ENCODE data around the gene MPC1.

Gene MPC1

DNA sequence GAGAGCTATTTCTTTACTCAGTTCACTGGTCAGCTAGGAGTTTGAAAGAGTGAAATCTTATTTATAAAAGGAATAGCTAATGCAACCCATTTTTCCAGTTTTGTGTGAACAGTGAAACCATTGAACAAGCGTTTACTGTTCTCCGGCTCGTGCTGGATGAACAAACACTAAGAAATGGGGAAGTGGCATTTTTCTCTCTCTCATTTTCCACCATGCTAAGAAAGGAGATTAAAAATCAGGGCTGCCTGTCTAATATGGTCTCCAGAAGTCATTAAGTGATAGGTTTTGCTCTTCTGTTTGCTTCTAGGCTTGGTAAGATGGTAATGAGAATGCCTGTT, 39.6 kb downstream of the MPC1 start:
- peak; percentile 64 for DNase-seq

DNA sequence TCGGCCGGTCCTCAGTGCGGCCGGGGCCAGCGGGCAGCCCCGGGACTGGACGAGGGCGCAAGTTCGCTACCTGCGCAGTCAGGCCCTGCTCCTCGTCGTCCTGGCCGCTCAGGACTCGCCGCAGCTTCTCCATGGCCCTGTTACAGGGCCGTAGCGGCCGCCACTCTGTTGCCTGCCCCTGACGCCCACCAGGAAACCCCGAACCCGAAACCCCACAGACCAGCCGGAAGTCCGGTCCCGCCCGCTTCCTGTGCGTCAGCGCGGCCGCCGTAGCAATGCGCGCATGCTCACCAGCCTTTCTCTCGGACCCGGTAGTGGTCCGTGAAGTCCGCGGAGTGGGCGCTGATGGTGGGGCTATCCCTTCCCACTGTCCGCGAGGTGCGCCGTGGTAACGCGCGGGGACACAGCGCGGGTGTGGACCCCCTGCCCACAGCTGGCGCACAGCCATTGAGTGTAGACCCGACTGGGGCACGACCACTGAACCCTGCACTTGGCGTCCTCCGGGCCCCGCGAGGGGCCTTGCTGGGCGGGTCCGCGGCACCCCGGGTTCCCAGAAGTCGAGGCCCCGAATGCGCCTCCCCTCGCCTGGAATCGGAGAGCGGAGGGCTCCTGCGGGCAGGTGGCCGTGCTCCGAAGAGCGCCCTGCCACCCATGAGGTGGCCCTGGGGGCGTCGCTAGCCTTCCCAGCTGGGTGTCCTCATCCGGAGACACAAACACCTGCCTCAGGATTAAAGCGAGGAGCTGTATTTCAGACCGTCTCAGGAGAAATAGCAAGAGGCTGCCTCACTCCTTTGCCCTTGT, 40.2 kb downstream of the MPC1 start, which contains the start of gene SFT2D1:
SFT2D1 (minus strand) TSS at position 197 of the 801 bp plus-strand sequence; CDS start at position 133, 64 bp downstream.
- DNase-seq = peak; percentile 80

DNA sequence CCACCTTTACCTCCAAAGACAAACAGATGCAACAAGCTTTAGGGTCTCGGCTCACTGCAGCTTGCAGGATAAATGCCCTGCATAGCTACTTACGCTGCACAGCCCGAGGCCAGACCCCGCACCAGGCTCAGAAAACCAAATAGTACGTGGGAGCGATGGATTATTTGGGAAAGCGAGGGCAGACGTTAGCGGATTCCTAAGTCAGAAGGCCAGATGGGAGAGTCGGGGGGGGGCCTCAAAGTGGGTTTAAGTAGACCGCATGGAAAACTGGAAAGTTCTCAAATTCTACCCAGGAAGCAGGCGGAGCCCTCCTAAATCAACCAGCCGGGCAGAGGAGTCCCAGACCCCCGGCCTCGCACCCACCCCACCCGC, 40.8 kb downstream of the MPC1 start:
- DNase-seq = no peak

DNA sequence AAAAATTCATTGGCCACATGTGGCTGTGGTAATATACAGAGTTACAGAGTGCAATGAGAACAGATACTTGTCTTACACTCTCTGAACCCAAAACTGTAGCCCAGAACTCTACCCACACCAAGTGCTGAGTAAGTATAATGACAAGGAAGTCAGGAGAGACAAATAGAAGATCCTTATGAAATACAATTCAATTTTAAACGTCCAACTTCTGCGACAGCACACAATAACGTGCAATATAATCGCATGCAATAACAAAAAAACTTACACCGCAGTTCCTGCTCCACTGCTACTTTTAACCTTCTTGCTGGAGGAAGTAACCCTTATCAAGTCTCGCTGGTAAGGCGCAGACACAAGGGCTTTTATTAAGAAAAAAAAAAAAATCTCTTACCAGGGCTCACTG, 41.3 kb downstream of the MPC1 start:
- DNase-seq = peak; percentile 46

DNA sequence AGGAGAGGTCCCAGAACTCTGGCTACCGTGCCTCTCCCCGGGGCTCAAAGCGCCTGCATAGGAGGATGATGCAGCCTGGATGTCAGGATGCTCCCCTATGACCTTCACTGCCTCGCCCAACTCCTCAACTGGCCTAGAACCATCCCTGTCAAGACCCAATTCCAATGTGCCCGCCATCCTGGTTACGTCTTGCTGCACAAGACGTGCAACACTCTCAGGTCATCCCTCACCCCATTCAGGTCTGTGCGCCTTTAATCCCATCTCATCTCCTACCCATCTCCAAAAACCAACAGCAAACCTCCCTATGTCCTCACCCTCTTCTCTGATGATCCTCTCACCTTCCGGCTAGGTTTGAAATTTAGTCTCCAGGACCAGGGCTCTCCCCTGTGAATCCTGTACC, 43.9 kb downstream of the MPC1 start:
- DNase-seq = no peak

DNA sequence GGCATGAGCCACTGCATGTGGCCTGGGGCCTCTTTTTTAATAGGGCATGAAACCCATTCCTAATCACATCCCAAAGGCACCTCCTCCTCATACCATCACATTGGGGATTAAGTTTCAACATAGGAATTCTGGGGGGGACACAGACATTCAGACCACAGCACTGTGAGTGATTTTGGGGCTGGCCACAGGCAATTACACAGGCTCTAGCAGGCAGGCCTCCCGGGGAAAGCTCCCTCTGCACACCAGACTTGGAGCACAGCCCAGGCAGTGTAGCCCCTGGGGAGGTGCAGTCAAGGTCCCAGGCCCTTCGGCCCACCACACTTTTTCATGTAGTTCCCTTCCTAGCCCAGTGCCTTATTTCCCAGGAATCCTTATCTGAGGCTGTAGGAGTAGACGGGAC, 45.9 kb downstream of the MPC1 start:
- no peak for DNase-seq

DNA sequence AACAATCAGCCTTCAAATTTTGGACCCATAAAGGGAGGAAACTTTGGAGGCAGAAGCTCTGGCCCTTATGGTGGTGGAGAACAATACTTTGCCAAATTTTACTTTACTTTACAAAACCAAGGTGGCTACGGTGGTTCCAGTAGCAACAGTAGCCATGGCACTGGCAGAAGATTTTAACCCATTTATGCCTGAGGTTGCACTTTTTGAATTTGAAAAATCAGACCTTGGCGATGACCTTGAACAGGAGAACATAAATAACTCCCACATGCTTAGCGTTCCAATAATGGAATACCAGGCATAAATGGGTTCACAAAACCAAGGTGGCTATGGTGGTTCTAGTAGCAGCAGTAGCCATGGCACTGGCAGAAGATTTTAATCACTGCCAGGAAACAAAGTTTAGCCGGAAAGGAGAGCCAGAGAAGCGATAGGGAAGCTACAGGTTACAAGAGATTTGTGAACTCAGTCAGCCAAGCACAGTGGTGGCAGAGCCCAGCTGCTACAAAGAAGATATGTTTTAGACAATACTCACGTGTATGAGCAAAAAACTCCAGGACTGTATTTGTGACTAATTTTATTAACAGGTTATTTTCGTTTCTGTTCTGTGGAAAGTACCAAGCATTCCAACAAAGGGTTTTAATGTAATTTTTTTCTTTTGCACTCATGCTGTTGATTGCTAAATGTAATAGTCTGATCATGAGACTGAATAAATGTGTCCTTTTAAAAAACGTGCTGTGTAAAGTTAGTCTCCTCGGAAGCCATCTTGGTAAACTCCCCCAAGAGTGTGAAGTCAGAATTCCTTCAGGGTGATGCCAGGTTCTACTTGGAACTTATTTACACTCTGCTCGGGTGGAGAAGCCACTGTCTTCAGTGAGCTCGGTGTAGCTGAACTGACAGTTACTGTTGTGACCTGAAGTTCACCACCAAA, 47.1 kb downstream of the MPC1 start:
- DNase-seq = no peak

DNA sequence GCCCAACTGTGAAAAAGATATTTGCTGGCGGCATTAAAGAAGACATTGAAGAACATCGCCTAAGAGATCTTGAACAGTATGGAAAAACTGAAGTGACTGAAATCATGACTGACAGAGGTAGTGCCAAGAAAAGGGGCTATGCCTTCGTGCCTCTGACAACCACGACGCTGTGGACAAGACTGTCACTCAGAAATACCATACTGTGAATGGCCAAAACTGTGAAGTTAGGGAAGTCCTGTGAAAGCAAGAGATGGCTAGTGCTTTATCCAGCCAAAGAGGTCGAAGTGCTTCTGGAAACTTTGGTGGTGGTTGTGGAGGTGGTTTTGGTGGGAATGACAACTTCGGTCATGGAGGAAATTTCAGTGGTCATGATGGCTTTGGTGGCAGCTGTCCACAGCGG, 47.9 kb downstream of the MPC1 start:
- no peak for DNase-seq

DNA sequence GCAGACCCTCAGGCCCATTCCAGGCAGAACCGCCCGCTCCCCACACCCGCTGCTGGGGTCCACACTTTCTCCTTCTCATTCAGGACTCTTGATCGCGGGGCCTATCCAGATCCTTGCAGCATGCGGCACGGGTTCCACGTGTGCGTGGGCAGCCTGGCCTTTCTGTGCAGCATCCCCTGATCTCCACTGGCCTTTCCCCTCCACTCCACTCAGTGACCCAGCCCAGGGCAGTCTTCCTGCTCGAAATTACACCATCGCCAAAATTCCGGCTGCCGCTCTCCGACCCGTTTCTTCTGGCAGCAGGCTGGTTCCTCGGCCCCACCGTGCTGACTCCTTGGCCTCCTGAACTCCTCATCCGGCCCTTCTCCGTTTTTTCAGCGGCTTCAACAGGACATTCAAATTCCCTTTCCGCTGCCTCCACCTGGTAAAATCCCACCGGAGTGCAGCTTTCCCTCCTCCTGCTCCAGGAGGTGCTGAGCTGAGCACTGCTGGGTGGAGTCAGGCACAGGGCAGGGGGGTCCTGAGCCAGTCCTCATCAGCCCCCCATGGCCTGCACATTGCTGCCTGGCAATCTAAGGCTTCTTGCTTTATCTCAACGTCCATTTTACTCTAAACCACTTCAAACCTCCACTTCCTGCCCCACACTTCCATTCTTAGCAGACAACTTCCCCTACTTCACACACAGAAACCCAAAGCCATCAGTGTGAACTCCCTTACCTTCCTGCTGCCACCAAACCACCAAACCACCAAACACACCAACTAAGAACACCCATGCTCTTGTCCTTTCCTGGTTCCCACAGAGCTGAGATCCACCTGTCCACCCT, 49.4 kb downstream of the MPC1 start:
- peak; percentile 67 for DNase-seq

DNA sequence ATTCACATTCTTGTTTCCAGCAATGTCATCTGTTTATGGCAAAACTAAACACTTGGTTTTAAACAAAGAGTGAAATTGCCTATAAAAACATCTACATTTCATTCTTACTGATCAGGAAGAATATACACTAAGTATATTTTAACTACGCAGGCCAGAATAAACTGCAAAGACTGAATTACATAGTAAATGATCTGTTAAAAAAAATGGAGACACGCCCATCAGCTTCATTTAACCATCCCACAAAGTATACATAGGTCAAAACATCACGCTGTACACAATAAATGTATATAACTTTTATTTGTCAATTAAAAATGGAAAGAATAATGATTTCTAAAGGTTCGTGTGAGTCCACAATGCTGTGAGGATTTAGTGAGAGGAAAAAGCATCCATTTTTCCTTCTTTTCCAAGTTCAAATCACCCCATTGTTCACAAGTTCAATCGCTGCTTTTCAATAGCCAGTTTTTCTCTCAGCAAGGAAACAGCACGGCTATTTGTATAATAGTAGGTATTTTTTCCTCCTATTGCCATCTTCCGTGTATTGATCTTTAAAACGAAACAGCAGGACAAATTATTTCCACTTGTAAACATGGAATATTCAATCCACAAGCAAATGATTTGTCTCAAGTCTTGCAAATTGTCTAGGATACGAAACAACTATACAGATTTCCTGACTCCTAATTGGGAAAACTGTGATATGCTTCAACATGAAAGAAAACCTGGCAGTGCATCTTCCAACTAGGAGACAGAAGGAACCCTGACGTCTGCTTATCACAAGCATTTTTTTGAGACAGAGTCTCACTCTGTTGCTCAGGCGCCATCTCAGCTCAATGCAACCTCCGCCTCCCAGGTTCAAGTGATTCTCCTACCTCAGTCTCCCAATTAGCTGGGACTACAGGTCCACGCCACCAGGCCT, 51.0 kb downstream of the MPC1 start:
- DNase-seq = no peak

DNA sequence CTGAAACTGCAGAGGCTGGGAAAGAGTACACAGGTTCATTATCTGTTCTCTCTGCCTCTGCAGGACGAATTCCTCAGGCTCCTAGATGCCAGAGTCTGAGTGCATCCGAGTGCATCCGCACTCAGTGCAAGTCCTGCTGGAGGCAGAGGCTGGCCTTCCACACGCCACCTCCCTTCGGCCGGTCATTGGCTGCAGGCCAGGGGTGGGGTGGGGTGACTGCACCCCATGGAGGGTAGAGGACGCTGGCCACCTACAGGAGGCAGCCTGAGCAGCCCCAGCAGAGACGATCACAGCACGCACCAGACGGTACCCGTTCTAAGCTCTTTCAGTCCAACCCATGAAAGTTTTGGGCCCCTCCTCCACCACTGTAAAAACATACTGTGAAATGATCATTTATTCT, 52.1 kb downstream of the MPC1 start:
- no peak for DNase-seq

DNA sequence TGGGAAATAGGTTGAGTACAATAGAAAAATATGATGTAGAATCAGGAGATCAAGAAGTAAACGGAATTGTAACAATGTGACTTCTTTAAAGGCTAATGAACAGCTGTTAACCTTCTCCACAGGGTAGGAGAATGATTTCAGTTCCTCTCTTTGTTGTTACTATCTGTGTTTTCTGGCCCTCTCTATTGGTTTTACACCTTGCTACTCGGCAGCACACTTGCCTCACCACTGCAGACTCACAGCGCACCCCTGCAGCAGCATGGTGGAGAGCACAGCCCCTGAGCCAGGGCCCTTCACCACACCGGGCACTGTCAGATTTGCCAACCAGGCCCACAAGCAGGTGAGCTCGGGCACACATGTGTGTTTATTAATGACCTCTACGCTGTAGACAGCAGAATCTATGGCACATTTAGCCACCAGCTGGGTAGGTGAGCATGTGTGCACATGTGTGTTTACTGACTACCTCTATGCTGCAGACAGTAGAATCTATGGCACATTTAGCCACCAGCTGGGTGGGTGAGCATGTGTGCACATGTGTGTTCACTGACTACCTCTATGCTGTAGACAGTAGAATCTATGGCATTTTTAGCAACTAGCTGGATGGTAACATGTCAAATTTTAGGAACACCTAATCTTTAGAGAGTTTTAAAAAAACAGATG, 57.2 kb downstream of the MPC1 start:
- no peak for DNase-seq

DNA sequence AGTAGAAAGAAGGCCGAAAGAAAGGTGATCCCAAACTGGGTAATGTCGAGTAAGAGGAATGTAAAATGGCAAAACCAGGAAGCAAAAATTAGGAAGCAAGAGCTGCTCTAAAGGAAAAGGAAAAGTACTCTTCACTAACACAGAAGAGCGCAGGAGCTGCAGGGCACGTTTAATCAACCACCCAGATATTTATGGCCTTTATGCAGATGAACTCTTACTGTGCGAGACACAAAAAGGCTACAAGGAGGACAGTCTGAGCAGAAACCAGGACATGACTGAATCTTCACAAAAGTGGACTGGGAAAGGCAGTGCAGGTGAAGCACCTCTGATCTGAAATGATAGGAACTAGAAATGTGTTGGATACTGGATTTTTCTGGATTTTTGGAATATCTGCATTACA, 59.3 kb downstream of the MPC1 start:
- no peak for DNase-seq

DNA sequence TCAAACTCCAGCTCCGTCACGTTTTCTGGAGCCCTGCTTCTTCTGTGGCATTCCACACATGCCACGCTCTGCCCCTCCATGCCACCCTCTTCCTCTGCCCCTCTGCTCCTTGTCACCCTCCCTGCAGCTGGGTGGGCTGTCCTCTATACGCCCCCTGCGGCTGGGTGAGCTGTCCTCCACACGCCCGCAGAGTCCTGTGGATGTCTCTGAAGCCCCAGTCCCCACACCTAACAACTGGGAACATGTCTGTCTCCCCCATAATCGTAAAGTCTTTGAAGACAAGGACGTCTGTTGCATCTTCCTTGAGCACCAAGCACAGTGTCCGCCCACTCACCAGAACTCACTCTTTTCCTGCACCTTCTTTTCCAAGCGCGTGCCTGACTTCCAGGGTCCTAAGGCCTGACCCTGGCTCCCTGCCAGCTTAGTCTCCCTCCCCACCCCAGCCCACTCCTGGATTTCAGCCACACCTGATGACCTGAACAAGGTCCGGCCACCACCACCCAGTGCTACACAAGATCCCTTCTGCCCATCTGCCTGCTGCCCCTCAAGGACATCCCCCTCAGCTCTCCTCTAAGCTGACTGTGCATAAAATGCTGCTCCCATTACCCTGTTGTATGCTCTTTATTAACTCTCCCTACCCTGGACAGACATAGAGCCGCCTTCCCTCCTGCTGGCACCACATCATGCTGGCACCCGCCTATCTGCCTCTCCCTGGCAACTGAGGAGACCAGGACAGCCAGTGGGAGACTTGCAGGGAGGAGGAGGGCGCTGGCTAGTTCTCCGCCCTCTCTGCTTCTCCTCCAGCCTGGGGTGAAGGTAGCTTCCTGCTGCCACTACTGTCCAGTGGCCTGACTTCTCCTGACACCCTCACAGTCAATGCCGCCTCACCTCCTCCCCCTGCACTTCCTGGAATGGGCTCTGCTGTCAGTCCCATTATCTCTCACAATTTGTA, 63.8 kb downstream of the MPC1 start:
- no peak for DNase-seq

DNA sequence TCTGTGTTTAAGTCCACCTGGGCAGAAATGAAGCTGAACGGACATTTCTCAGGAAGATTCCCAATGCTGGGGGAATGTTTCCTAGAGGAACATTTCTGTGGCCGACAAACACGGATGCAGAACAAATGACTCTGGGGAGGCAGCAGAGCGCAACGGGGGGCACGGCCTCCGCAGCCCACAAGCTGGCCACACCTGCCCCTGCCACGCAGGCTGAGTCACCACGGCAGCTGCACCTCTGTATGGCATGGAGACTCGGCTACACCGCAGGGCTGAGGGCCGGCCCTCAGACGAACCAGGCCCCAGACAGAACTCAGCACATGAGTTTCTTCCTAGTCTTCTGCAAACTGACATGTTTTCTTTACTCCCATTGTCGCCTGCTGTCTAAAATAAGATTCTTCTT, 64.5 kb downstream of the MPC1 start:
- DNase-seq = no peak

DNA sequence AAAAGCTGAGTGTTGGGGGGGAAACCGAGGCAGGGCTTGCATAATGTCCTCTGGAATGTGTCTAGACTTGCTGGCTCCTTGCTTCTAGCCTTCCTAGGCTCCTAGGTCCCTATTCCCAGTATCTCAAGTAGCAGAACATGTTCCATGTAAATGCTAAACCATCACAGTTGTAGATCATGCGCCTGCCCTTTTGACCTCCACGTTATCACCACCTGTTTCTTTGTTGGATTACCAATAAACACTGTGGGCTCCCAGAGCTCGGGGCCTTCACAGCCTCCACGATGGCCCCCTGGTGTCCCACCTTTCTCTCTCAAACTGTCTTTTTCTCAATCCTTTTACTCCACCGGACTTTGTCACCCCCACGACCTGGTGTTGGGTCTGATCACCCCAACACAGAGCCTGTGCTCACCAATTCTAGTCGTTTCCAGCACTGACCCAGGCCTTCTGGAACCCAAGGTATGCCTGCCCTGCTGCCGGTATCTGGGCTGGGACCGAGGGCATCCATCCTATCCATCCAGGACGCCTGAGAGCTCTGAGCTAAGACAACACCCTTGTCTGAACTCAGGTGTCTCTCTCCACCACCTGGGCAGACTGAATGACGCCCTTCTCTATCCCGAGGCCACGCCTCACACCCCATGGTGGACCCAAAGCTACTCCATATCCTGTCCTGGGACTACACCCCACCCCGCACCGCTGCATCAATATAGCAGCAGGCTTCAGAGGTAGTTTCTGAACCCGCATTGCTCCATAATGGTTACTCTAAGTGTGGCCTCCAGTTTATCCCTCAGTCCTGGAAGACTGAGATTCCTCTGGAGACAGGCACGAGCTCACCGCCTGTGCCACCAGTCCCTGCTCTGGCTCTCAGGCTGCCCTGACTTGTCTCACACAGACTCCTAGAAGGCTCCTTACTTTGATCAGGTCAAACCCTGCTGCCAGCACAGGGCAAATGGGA, 65.2 kb downstream of the MPC1 start:
- DNase-seq = no peak

DNA sequence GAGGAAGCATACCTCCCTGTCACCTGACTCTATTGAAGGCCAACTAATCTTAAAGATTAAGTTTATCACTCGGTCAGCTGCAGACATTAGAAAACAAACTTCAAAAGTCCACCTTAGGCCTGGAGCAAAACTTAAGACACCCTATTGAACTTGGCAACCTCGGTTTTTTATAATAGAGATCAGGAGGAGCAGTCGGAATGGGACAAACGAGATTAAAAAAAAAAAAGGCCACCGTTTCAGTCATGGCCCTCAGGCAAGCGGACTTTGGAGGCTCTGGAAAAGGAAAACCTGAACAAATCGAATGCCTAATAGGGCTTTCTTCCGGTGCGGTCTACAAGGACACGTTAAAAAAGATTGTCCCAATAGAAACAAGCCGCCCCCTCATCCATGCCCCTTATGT, 67.3 kb downstream of the MPC1 start:
- DNase-seq = no peak

All from GF-D8 (cell line).